H1 (cell line): ENCODE measurements around the gene CCDC7. TPM values are rescaled to one million over a fixed set of nuclear protein-coding genes. Genes with fewer than 3 reads are reported as not detected.

Source experiments
- CTCF ChIA-PET: fragments of 300-600 bp; sonication (Branson Sonifier 250); formaldehyde crosslinking; loops from one replicate; lab custom pipeline; 2021; ENCODE audit not compliant: partially characterized antibody; lab: Charles Lee
- POLR2A ChIA-PET: fragments of 300-600 bp; sonication (Branson Sonifier 250); formaldehyde crosslinking; loops from one replicate; lab custom pipeline; 2021; ENCODE audit warnings: inconsistent platforms; ENCODE audit not compliant: partially characterized antibody; lab: Charles Lee
- DNase-seq, 2 experiments: peaks; one replicate each; pipeline versions ENCODE4 v3.0.0 to v3.0.0-alpha.2; 2010 to 2022; ENCODE audit warnings: low spot score in 2 of 2, low read depth in 1 of 2, mixed read lengths in 1 of 2
- FAIRE-seq: peaks from 2 replicates; lab custom pipeline; 2011; peaks lifted over from hg19 to GRCh38; lab: Jason Lieb, UNC
- H2AFZ ChIP-seq: 2 replicates; pipeline ENCODE4 v1.8.1; 2012; ENCODE audit warnings: low read length, inconsistent platforms
- H2AK5ac ChIP-seq: 2 replicates; pipeline ENCODE4 v1.6.1; 2013; ENCODE audit warnings: low read depth, low read length
- H2BK120ac ChIP-seq: replicated peaks from 2 replicates; pipeline ENCODE3; 2013; ENCODE audit warnings: low read depth, low read length, inconsistent platforms
- H2BK12ac ChIP-seq: 2 replicates; pipeline ENCODE4 v1.6.1; 2013; ENCODE audit warnings: low read depth, low read length
- H2BK15ac ChIP-seq: 2 replicates; pipeline ENCODE4 v1.6.1; 2013; ENCODE audit warnings: low read length
- H2BK20ac ChIP-seq: 2 replicates; pipeline ENCODE4 v1.6.1; 2013; ENCODE audit warnings: low read length
- H2BK5ac ChIP-seq: 2 replicates; pipeline ENCODE4 v1.6.1; 2013; ENCODE audit warnings: low read depth, low read length
- H3K14ac ChIP-seq: 2 replicates; pipeline ENCODE4 v1.6.1; 2013; ENCODE audit warnings: inconsistent platforms; ENCODE audit not compliant: insufficient read length
- H3K18ac ChIP-seq: 2 replicates; pipeline ENCODE4 v1.6.1; 2013; ENCODE audit warnings: low read length; ENCODE audit errors: extremely low read depth
- H3K23ac ChIP-seq: 2 replicates; pipeline ENCODE4 v1.6.1; 2013; ENCODE audit warnings: inconsistent platforms; ENCODE audit not compliant: insufficient read length
- H3K23me2 ChIP-seq: 2 replicates; pipeline ENCODE4 v1.6.1; 2013; ENCODE audit warnings: low read depth, low read length
- H3K27ac ChIP-seq: 2 replicates; pipeline ENCODE4 v1.6.1; 2011; ENCODE audit warnings: low read depth, low read length, inconsistent platforms
- H3K27me3 ChIP-seq, 4 experiments: replicated peaks in 1 of 4; 1 replicate in 1 of 4; 2 replicates in 3 of 4; pipeline versions ENCODE4 v1.6.1 to v1.8.1; 2011 to 2013; ENCODE audit warnings: low read length in 3 of 4, mild to moderate bottlenecking in 3 of 4, inconsistent platforms in 2 of 4, mixed read lengths in 2 of 4, moderate library complexity in 1 of 4; ENCODE audit not compliant: control insufficient read depth in 3 of 4, insufficient read depth in 3 of 4; ENCODE audit errors: extremely low read depth in 1 of 4
- H3K36me3 ChIP-seq, 4 experiments: 2 replicates each; pipeline versions ENCODE4 v1.6.1 to v1.8.1; 2011 to 2013; ENCODE audit warnings: mild to moderate bottlenecking in 4 of 4, low read length in 3 of 4, moderate library complexity in 2 of 4, control low read depth in 1 of 4, inconsistent platforms in 1 of 4; ENCODE audit not compliant: insufficient read depth in 4 of 4, control insufficient read depth in 2 of 4
- H3K4ac ChIP-seq: replicated peaks from 2 replicates; pipeline ENCODE3; 2013; ENCODE audit warnings: low read length, low read depth, mixed read lengths, inconsistent platforms; ENCODE audit not compliant: insufficient read length
- H3K4me1 ChIP-seq, 4 experiments: replicated peaks in 1 of 4; 1 replicate in 1 of 4; 2 replicates in 3 of 4; pipeline versions ENCODE4 v1.6.1 to v1.8.1; 2011 to 2013; ENCODE audit warnings: low read length in 3 of 4, inconsistent platforms in 2 of 4, mixed read lengths in 1 of 4; ENCODE audit not compliant: insufficient read depth in 4 of 4, control insufficient read depth in 3 of 4
- H3K4me2 ChIP-seq, 2 experiments: 2 replicates each; pipeline versions ENCODE4 v1.6.1 to v1.8.1; 2011 to 2013; ENCODE audit warnings: low read depth in 2 of 2, low read length in 2 of 2, control low read depth in 1 of 2, inconsistent platforms in 1 of 2, mild to moderate bottlenecking in 1 of 2; ENCODE audit not compliant: insufficient read depth in 1 of 2
- H3K4me3 ChIP-seq, 4 experiments: fragments of 200-600, 300-600 bp in 1 of 4; sonication (generic), shearing (Covaris generic), sonication (Bioruptor Twin) in 1 of 4; 2 replicates each; pipeline versions ENCODE4 v1.5.1 to v1.8.1; 2011 to 2016; ENCODE audit warnings: low read length in 4 of 4, low read depth in 3 of 4, control low read depth in 2 of 4, inconsistent platforms in 2 of 4, mild to moderate bottlenecking in 2 of 4, mixed read lengths in 1 of 4, moderate library complexity in 1 of 4; ENCODE audit not compliant: insufficient read depth in 2 of 4; ENCODE audit errors: extremely low read depth in 1 of 4
- H3K56ac ChIP-seq: replicated peaks from 2 replicates; pipeline ENCODE3; 2013; ENCODE audit warnings: low read depth, mild to moderate bottlenecking, mixed read lengths, low read length, inconsistent platforms; ENCODE audit not compliant: insufficient read length
- H3K79me1 ChIP-seq: 2 replicates; pipeline ENCODE4 v1.6.1; 2013; ENCODE audit warnings: low read depth, low read length, control low read depth
- H3K79me2 ChIP-seq, 2 experiments: 2 replicates each; pipeline versions ENCODE4 v1.6.1 to v1.8.1; 2012 to 2013; ENCODE audit warnings: low read length in 2 of 2, mild to moderate bottlenecking in 2 of 2, inconsistent platforms in 1 of 2; ENCODE audit not compliant: insufficient read depth in 2 of 2, control insufficient read depth in 1 of 2
- H3K9ac ChIP-seq, 4 experiments: replicated peaks in 1 of 4; 1 replicate in 1 of 4; 2 replicates in 3 of 4; pipeline versions ENCODE4 v1.6.1 to v1.8.1; 2011 to 2013; ENCODE audit warnings: low read depth in 3 of 4, low read length in 3 of 4, control low read depth in 2 of 4, mild to moderate bottlenecking in 2 of 4, moderate library complexity in 2 of 4, inconsistent platforms in 1 of 4; ENCODE audit errors: extremely low read depth in 1 of 4
- H3K9me3 ChIP-seq, 2 experiments: 2 replicates each; pipeline versions ENCODE4 v1.6.1 to v1.8.1; 2012 to 2013; ENCODE audit warnings: mild to moderate bottlenecking in 2 of 2, moderate library complexity in 2 of 2, control low read depth in 1 of 2, inconsistent platforms in 1 of 2, low read depth in 1 of 2, low read length in 1 of 2, mixed read lengths in 1 of 2; ENCODE audit not compliant: insufficient read depth in 2 of 2
- H4K20me1 ChIP-seq, 2 experiments: replicated peaks in 1 of 2; 2 replicates each; pipeline versions ENCODE3 to v1.8.1; 2011 to 2013; ENCODE audit warnings: inconsistent platforms in 2 of 2, low read length in 2 of 2, mild to moderate bottlenecking in 1 of 2; ENCODE audit not compliant: insufficient read depth in 2 of 2, control insufficient read depth in 1 of 2
- H4K5ac ChIP-seq: 2 replicates; pipeline ENCODE4 v1.6.1; 2013; ENCODE audit warnings: low read length, low read depth, mixed read lengths, inconsistent platforms; ENCODE audit not compliant: insufficient read length
- H4K8ac ChIP-seq: 2 replicates; pipeline ENCODE4 v1.8.0; 2013; ENCODE audit warnings: mild to moderate bottlenecking, moderate library complexity, low read length, inconsistent platforms; ENCODE audit not compliant: insufficient read depth; ENCODE audit errors: extremely low read depth
- H4K91ac ChIP-seq: replicated peaks from 2 replicates; pipeline ENCODE3; 2013; ENCODE audit warnings: low read length, mixed read lengths, inconsistent platforms; ENCODE audit not compliant: insufficient read length
- ATF3 ChIP-seq: IDR thresholded peaks from 2 replicates; pipeline ENCODE4 v1.6.1; 2011; ENCODE audit warnings: low read depth, mild to moderate bottlenecking, low read length; ENCODE audit not compliant: insufficient read depth
- CEBPB ChIP-seq: IDR thresholded peaks from 2 replicates; pipeline ENCODE4 v1.6.1; 2012; ENCODE audit warnings: low read depth, low read length
- CHD1 ChIP-seq: IDR thresholded peaks from 2 replicates; pipeline ENCODE4 v1.6.1; 2012; ENCODE audit warnings: low read depth, low read length, improper control_type of control experiment
- KDM4A ChIP-seq: IDR thresholded peaks from one replicate; pipeline ENCODE4 v1.7.1; 2012; ENCODE audit warnings: low read depth, mild to moderate bottlenecking, moderate library complexity, low read length, inconsistent platforms; ENCODE audit not compliant: severe bottlenecking
- NANOG ChIP-seq: IDR thresholded peaks from 2 replicates; pipeline ENCODE4 v1.6.1; 2011; ENCODE audit warnings: low read length, low read depth, mild to moderate bottlenecking, inconsistent platforms; ENCODE audit not compliant: insufficient read depth, poor library complexity, severe bottlenecking
- RFX5 ChIP-seq: IDR thresholded peaks from 2 replicates; pipeline ENCODE4 v1.6.1; 2011; ENCODE audit warnings: low read depth, low read length, improper control_type of control experiment, borderline replicate concordance
- RXRA ChIP-seq: IDR thresholded peaks from 2 replicates; pipeline ENCODE4 v1.6.1; 2011; ENCODE audit warnings: low read depth, mild to moderate bottlenecking, low read length, moderate library complexity; ENCODE audit not compliant: insufficient read depth
- SP2 ChIP-seq: IDR thresholded peaks from 2 replicates; pipeline ENCODE4 v1.6.1; 2012; ENCODE audit warnings: mild to moderate bottlenecking, low read length, inconsistent platforms
- SRF ChIP-seq: IDR thresholded peaks from 2 replicates; pipeline ENCODE4 v1.6.1; 2011; ENCODE audit warnings: mild to moderate bottlenecking, low read depth, low read length, moderate library complexity
- SUZ12 ChIP-seq: fragments of 200-600 bp; sonication (generic); IDR thresholded peaks from 2 replicates; pipeline ENCODE4 v1.6.1; 2012; ENCODE audit warnings: mild to moderate bottlenecking, inconsistent platforms, low read length, moderate library complexity, mixed read lengths
- TBP ChIP-seq: IDR thresholded peaks from 2 replicates; pipeline ENCODE4 v1.6.1; 2011; ENCODE audit warnings: low read depth, low read length, improper control_type of control experiment
- WGBS, 2 experiments: shearing (Covaris generic) in 1 of 2; methylation state at CpG; one replicate each; pipeline versions ENCODE4 v1.1.6 to v1.1.7; 2013 to 2015; ENCODE audit warnings: low lambda C conversion rate in 2 of 2, mixed read lengths in 2 of 2, inconsistent platforms in 1 of 2, low coverage in 1 of 2, missing lambda C conversion rate in 1 of 2; ENCODE audit not compliant: insufficient replicate concordance in 2 of 2, insufficient coverage in 1 of 2, insufficient read length in 1 of 2; ENCODE audit errors: extremely low coverage in 1 of 2, missing lambda C conversion rate in 1 of 2; 5-methylcytosine and 5-hydroxymethylcytosine counted together
- polyA plus RNA-seq, 7 experiments: library from polyadenylated mRNA; depleted of rRNA in 3 of 7; stranded (reverse) in 5 of 7; unstranded in 2 of 7; fragments of >200 nt in 5 of 7; fragments of 200-250 nt in 2 of 7; gene quantifications; 1 replicate in 5 of 7; 2 replicates in 1 of 7; 4 replicates in 1 of 7; pipeline versions ENCODE4 v1.2.1 to v1.2.3, GENCODE V29; 2011 to 2013; ENCODE audit warnings: missing spikeins in 2 of 7, mixed read lengths in 2 of 7
- total RNA-seq: library from RNA; stranded (reverse); fragmentation: NEBNext Ultra II Directional; extraction: Animal tissue kit (Norgen Biotek cat#: 25700); gene quantifications from 2 replicates; pipeline ENCODE4 v1.2.1, GENCODE V29; 2021
- TF ChIP-seq, protein P1 (sequence below): IDR thresholded peaks from 2 replicates; pipeline ENCODE4 v1.6.1; 2012; ENCODE audit warnings: inconsistent platforms

Gene CCDC7
- total and polyA plus RNA-seq, 2 of the 8 experiments (the other 6 are each of a cell fraction or from before 2014, with no cell fraction given), result 0.18 to 0.74 TPM

GRCh38 chr10:32516567-32517495 is 70.9 kb downstream of the CCDC7 start:
- H3K9me3 ChIP-seq, result peaks cover 0 to 6% of the 10 kb centered on the region in 2 experiments; a peak in 1 of 4 replicates
- no peak overlapping the region for H3K9ac ChIP-seq
- H2BK15ac ChIP-seq, result no peak overlapping the region
- DNase-seq (no peak), FAIRE-seq (no peak)
- H2BK12ac ChIP-seq, result no peak overlapping the region
- H3K79me1 ChIP-seq, result no peaks in the 10 kb centered on the region
- no peak overlapping the region for H3K4me3 ChIP-seq
- H2BK20ac ChIP-seq, result no peak overlapping the region
- no peak overlapping the region for H2AFZ ChIP-seq
- no peaks in the 10 kb centered on the region for H4K20me1 ChIP-seq
- no peak overlapping the region for H2BK5ac ChIP-seq
- H3K27me3 ChIP-seq, result no peaks in the 10 kb centered on the region
- no peaks in the 10 kb centered on the region for H3K79me2 ChIP-seq
- H3K4me2 ChIP-seq, result no peak overlapping the region
- H4K5ac ChIP-seq, result no peak overlapping the region
- H2AK5ac ChIP-seq, result no peak overlapping the region
- H3K36me3 ChIP-seq, result no peaks in the 10 kb centered on the region
- H3K18ac ChIP-seq, result no peak overlapping the region
- ChIA-PET POLR2A (no interaction called here), CTCF (no interaction called here)
- no peak overlapping the region for H3K27ac ChIP-seq
- no peaks in the 10 kb centered on the region for H3K4me1 ChIP-seq
- no peak overlapping the region for H2BK120ac ChIP-seq
- no peak overlapping the region for H3K56ac ChIP-seq
- WGBS, 2 experiments, result 95% methylated on average over 4 of the region's 4 CpGs; no CpG with 5 or more reads in 1 of the 2 experiments
- no peak overlapping the region for H4K91ac ChIP-seq
- no peak overlapping the region for H3K14ac ChIP-seq
- H4K8ac ChIP-seq, result no peak overlapping the region
- H3K23ac ChIP-seq, result no peak overlapping the region
- H3K23me2 ChIP-seq, result no peaks in the 10 kb centered on the region
- H3K4ac ChIP-seq, result no peak overlapping the region
- TF ChIP-seq RXRA (no peak), RFX5 (no peak), CHD1 (no peak), SRF (no peak), TBP (no peak), NANOG (no peak), ATF3 (no peak), CEBPB (no peak), KDM4A (no peak), SUZ12 (no peak), SP2 (no peak)
- TF ChIP-seq, protein P1, sequence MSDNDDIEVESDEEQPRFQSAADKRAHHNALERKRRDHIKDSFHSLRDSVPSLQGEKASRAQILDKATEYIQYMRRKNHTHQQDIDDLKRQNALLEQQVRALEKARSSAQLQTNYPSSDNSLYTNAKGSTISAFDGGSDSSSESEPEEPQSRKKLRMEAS, result no peak
